Vagina (tissue), 2 donors: ENCODE measurements around the gene SLC22A5. TPM values are rescaled to one million over a fixed set of nuclear protein-coding genes. Genes with fewer than 3 reads are reported as not detected.
A peak's percentile ranks its signal among the peaks of the same experiment; 100 is the strongest.

Experiments used
- DNase-seq, 2 donors: peaks; one replicate each; pipeline ENCODE4 v3.0.0-alpha.2; 2017; ENCODE audit errors: extremely low spot score in 2 of 2
- H3K27ac ChIP-seq: fragments of 200-600 bp; sonication (generic); one replicate; pipeline ENCODE4 v1.5.1; 2019
- H3K27me3 ChIP-seq: fragments of 200-600 bp; sonication (generic); one replicate; pipeline ENCODE4 v1.5.1; 2019
- H3K36me3 ChIP-seq, 2 donors: fragments of 200-600 bp; sonication (generic); one replicate each; pipeline ENCODE4 v1.5.1; 2017 to 2019
- H3K4me1 ChIP-seq: fragments of 200-600 bp; sonication (generic); one replicate; pipeline ENCODE4 v1.5.1; 2019
- H3K4me3 ChIP-seq, 2 donors: fragments of 200-600 bp; sonication (generic); 1 replicate in 1 of 2; 2 replicates in 1 of 2; pipeline ENCODE4 v1.5.1; 2016 to 2019
- H3K9me3 ChIP-seq: fragments of 200-600 bp; sonication (generic); one replicate; pipeline ENCODE4 v1.5.1; 2019
- CTCF ChIP-seq, 3 experiments: fragments of 450-650 bp in 2 of 3; fragments of 200-600 bp in 1 of 3; sonication (generic) in 1 of 3; IDR thresholded peaks; one replicate each; pipeline ENCODE4 v1.5.1; 2017 to 2019; ENCODE audit warnings: antibody characterized with exemption in 3 of 3, mild to moderate bottlenecking in 2 of 3, moderate library complexity in 2 of 3
- POLR2A ChIP-seq, 2 donors: fragments of 450-650 bp; IDR thresholded peaks; one replicate each; pipeline ENCODE4 v1.6.1; 2017; ENCODE audit warnings: antibody characterized with exemption in 2 of 2, mild to moderate bottlenecking in 2 of 2, moderate library complexity in 2 of 2
- POLR2AphosphoS5 ChIP-seq, 2 donors: sonication (generic); formaldehyde crosslinking; IDR thresholded peaks; one replicate each; pipeline ENCODE4 v1.9.0; 2017; ENCODE audit warnings: antibody characterized with exemption in 2 of 2, mild to moderate bottlenecking in 2 of 2, low read depth in 1 of 2; ENCODE audit not compliant: insufficient read depth in 1 of 2
- intact Hi-C: fragments of 100-400 bp; cut with DNase I; formaldehyde crosslinking; loops from one replicate; pipeline ENCODE4 v1.15.1; 2023
- total RNA-seq: library from RNA; depleted of rRNA; stranded (reverse); fragments of >200 nt; gene quantifications from one replicate; pipeline ENCODE4 v1.2.3, GENCODE V29; 2016

Gene SLC22A5
- total RNA-seq, 1 donor from 2014 or later, result 15.2 TPM

- Histone ChIP-seq H3K4me1 (peaks cover 18% of the 10 kb centered on the region), H3K4me3 (no peak overlapping the region), H3K36me3 (no peaks in the 10 kb centered on the region), H3K27me3 (no peaks in the 10 kb centered on the region), H3K9me3 (no peaks in the 10 kb centered on the region), H3K27ac (no peak overlapping the region)
- intact Hi-C loops, result no loop called here
- DNase-seq, result no peak
- TF ChIP-seq CTCF (IDR thresholded peaks at IDR 0.05), result no peak
- TF ChIP-seq POLR2AphosphoS5 (IDR thresholded peaks at IDR 0.05; ENCODE audit: insufficient read depth in 1 of 2, low read depth in 1 of 2), result no peak
- TF ChIP-seq POLR2A (IDR thresholded peaks at IDR 0.05), result no peak
These were observed 36.1 kb downstream of the SLC22A5 start for GRCh38 chr5:132405646-132406045.

- Histone ChIP-seq H3K27ac (no peak overlapping the region), H3K4me3 (no peak overlapping the region), H3K9me3 (no peaks in the 10 kb centered on the region), H3K4me1 (peaks cover 21% of the 10 kb centered on the region), H3K27me3 (no peaks in the 10 kb centered on the region), H3K36me3 (no peaks in the 10 kb centered on the region)
- intact Hi-C loops, result no loop called here
- TF ChIP-seq CTCF (IDR thresholded peaks at IDR 0.05) (no peak), POLR2AphosphoS5 (IDR thresholded peaks at IDR 0.05; ENCODE audit: insufficient read depth in 1 of 2, low read depth in 1 of 2) (no peak), POLR2A (IDR thresholded peaks at IDR 0.05) (no peak)
- DNase-seq, result peak; percentile 42 to 72
These were observed 36.8 kb downstream of the SLC22A5 start for GRCh38 chr5:132406144-132406783.

- intact Hi-C loops, result no loop called here
- Histone ChIP-seq H3K9me3 (no peaks in the 10 kb centered on the region), H3K4me3 (no peak overlapping the region), H3K27ac (no peak overlapping the region), H3K36me3 (no peaks in the 10 kb centered on the region), H3K27me3 (no peaks in the 10 kb centered on the region), H3K4me1 (peaks cover 36% of the 10 kb centered on the region)
- no peak for TF ChIP-seq CTCF (IDR thresholded peaks at IDR 0.05)
- DNase-seq, result peak in 1 of 2 donors; percentile 52
These were observed 38.5 kb downstream of the SLC22A5 start for GRCh38 chr5:132407970-132408369.

- Histone ChIP-seq H3K4me3 (no peak overlapping the region), H3K4me1 (peaks cover 36% of the 10 kb centered on the region), H3K27me3 (no peaks in the 10 kb centered on the region), H3K9me3 (no peaks in the 10 kb centered on the region), H3K36me3 (no peaks in the 10 kb centered on the region), H3K27ac (peak overlapping the region; percentile 99)
- TF ChIP-seq CTCF (IDR thresholded peaks at IDR 0.05) (no peak), POLR2A (IDR thresholded peaks at IDR 0.05) (no peak), POLR2AphosphoS5 (IDR thresholded peaks at IDR 0.05; ENCODE audit: insufficient read depth in 1 of 2, low read depth in 1 of 2) (no peak)
- DNase-seq, result peak in 1 of 2 donors; percentile 78
- intact Hi-C loops, result no loop called here
These were observed 38.9 kb downstream of the SLC22A5 start for GRCh38 chr5:132408456-132408855.

GRCh38 chr5:132408965-132409364 is 39.5 kb downstream of the SLC22A5 start:
- no peaks in the 10 kb centered on the region for H3K9me3 ChIP-seq
- H3K36me3 ChIP-seq, result no peaks in the 10 kb centered on the region
- H3K27ac ChIP-seq, result peak overlapping the region; percentile 99
- no peak overlapping the region for H3K4me3 ChIP-seq
- TF ChIP-seq POLR2AphosphoS5 (IDR thresholded peaks at IDR 0.05; ENCODE audit: insufficient read depth in 1 of 2, low read depth in 1 of 2) (no peak), POLR2A (IDR thresholded peaks at IDR 0.05) (no peak), CTCF (IDR thresholded peaks at IDR 0.05) (no peak)
- H3K4me1 ChIP-seq, result peaks cover 36% of the 10 kb centered on the region
- intact Hi-C loops, result no loop called here
- H3K27me3 ChIP-seq, result no peaks in the 10 kb centered on the region
- peak in 1 of 2 donors; percentile 79 for DNase-seq
